DND-41 (cell line): ENCODE data around the gene SERPINI1.

ENCODE experiments used
- ATAC-seq: fragments of 200-7000 bp; cut with Tn5 transposase; 3 replicates; pipeline ENCODE4 v1.9.1; 2021; ENCODE audit warnings: low read depth; ENCODE audit not compliant: insufficient read depth
- DNase-seq: peaks from one replicate; pipeline ENCODE4 v3.0.0-alpha.2; 2020
- H2AFZ ChIP-seq: 2 replicates; pipeline ENCODE4 v1.6.0; 2012; ENCODE audit warnings: low read depth, low read length
- H3K27ac ChIP-seq: 2 replicates; pipeline ENCODE4 v1.5.1; 2012; ENCODE audit warnings: low read length, inconsistent platforms
- H3K27me3 ChIP-seq: fragments of 200-600 bp; sonication (generic); 2 replicates; pipeline ENCODE4 v1.6.0; 2012; ENCODE audit warnings: low read length, mild to moderate bottlenecking, inconsistent platforms; ENCODE audit not compliant: insufficient read depth, poor library complexity
- H3K36me3 ChIP-seq: 2 replicates; pipeline ENCODE4 v1.5.1; 2012; ENCODE audit warnings: low read length, inconsistent platforms; ENCODE audit not compliant: insufficient read depth
- H3K4me1 ChIP-seq: 2 replicates; pipeline ENCODE4 v1.5.1; 2012; ENCODE audit warnings: mild to moderate bottlenecking, low read length; ENCODE audit not compliant: insufficient read depth
- H3K4me2 ChIP-seq: 2 replicates; pipeline ENCODE4 v1.6.0; 2012; ENCODE audit warnings: mild to moderate bottlenecking, moderate library complexity, low read length, inconsistent platforms; ENCODE audit not compliant: insufficient read depth
- H3K4me3 ChIP-seq, 2 experiments: fragments of 200-600 bp in 1 of 2; shearing (Covaris generic) in 1 of 2; 2 replicates each; pipeline ENCODE4 v1.5.1; 2012 to 2016; ENCODE audit warnings: inconsistent platforms in 2 of 2, low read length in 2 of 2, mild to moderate bottlenecking in 2 of 2, low read depth in 1 of 2, moderate library complexity in 1 of 2
- H3K79me2 ChIP-seq: 2 replicates; pipeline ENCODE4 v1.6.0; 2012; ENCODE audit warnings: low read length, inconsistent platforms; ENCODE audit not compliant: insufficient read depth
- H3K9ac ChIP-seq: 2 replicates; pipeline ENCODE4 v1.6.0; 2012; ENCODE audit warnings: low read depth, mild to moderate bottlenecking, inconsistent platforms, low read length, moderate library complexity
- H3K9me3 ChIP-seq: 2 replicates; pipeline ENCODE4 v1.5.1; 2012; ENCODE audit warnings: low read length, moderate library complexity, mild to moderate bottlenecking, inconsistent platforms; ENCODE audit not compliant: insufficient read depth, severe bottlenecking
- H4K20me1 ChIP-seq: 2 replicates; pipeline ENCODE4 v1.6.0; 2012; ENCODE audit warnings: low read length; ENCODE audit not compliant: insufficient read depth
- CTCF ChIP-seq: IDR thresholded peaks from 2 replicates; pipeline ENCODE4 v1.5.1; 2012; ENCODE audit warnings: borderline replicate concordance, low read length, moderate library complexity, mild to moderate bottlenecking; ENCODE audit not compliant: poor library complexity, severe bottlenecking; ENCODE audit errors: extremely low read depth
- EZH2 ChIP-seq: IDR thresholded peaks from 3 replicates; pipeline ENCODE4 v1.6.1; 2012; ENCODE audit warnings: borderline replicate concordance, low read depth, mild to moderate bottlenecking, moderate library complexity, low read length, inconsistent platforms; ENCODE audit not compliant: severe bottlenecking

The SERPINI1 gene

GRCh38 chr3:167837466-167837865 is 101.9 kb downstream of the SERPINI1 start:
- no peak overlapping the region for H3K9ac ChIP-seq
- no peak for ATAC-seq
- no peak overlapping the region for H2AFZ ChIP-seq

DNA sequence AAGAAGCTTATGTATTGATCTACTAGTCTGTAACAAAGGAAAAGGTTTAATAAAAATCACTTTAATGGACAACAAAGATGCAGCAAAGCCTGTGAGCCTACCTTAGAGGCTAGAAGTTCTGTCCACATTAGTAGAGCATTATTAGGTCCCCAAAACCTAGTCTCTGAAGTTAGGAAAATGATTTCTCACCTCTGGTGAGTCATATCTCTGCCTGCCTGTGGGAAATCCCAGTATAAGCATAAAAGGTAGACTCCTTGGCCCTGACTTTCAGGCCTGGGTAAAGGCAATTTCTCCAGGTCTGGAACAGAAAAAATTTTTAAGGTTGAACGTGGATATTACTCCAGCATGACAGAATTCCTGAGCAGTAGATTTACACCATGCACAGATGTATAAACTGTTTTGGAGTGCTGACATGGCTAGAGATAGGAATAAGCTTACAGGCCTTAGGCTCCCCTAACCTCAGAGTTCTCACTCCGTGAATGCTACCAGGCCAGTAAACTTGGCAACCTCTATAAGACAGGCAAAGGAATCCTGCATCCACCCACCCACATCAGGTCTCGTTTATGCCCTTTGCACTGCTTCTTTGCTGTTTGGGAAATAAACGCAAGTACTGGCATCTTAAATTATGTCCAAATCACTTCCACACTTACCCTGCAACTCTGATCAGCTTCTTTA is 104.1 kb downstream of the SERPINI1 start:
- H3K9me3 ChIP-seq = no peaks in the 10 kb centered on the region
- TF ChIP-seq CTCF = no peak
- ATAC-seq = no peak

More at GRCh38 chr3:167837466-167837865, 101.9 kb downstream of the SERPINI1 start:
- Histone ChIP-seq H3K4me2 (no peak overlapping the region), H3K27ac (no peak overlapping the region), H4K20me1 (no peaks in the 10 kb centered on the region), H3K9me3 (no peaks in the 10 kb centered on the region), H3K4me3 (no peak overlapping the region), H3K36me3 (no peaks in the 10 kb centered on the region), H3K79me2 (no peaks in the 10 kb centered on the region), H3K27me3 (no peaks in the 10 kb centered on the region), H3K4me1 (no peaks in the 10 kb centered on the region)
- no peak for DNase-seq
- no peak for TF ChIP-seq EZH2
- no peak for TF ChIP-seq CTCF

DNA sequence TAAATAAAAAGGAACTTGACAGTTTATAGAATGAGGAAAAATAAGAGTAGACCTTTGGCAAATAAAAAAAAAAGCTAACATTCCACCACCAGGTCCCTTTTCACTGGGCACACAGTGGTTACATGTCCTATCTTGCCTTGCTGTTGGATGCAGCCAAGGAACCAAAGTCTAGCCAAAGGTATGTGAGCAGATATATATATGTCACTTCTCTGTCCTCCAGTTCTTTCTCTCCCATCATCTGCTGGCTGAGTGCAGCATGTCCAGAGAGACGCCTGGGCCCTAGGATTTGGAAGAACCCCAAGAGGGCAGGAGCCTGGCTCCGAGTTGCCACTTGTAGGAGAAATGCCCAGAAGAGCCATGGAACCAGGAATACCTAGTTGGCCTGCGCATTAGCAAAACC is 104.7 kb downstream of the SERPINI1 start:
- DNase-seq = no peak
- Histone ChIP-seq H3K79me2 (no peaks in the 10 kb centered on the region), H3K9me3 (no peaks in the 10 kb centered on the region), H4K20me1 (no peaks in the 10 kb centered on the region), H3K4me1 (no peaks in the 10 kb centered on the region), H3K4me3 (no peak overlapping the region), H3K9ac (no peak overlapping the region), H3K36me3 (no peaks in the 10 kb centered on the region), H3K27ac (no peak overlapping the region), H3K4me2 (no peak overlapping the region), H3K27me3 (no peaks in the 10 kb centered on the region), H2AFZ (no peak overlapping the region)
- no peak for ATAC-seq
- TF ChIP-seq EZH2 (no peak), CTCF (no peak)

More for the DNA sequence above, 104.1 kb downstream of the SERPINI1 start:
- Histone ChIP-seq H4K20me1 (no peaks in the 10 kb centered on the region), H3K79me2 (no peaks in the 10 kb centered on the region), H3K9ac (no peak overlapping the region), H3K27me3 (no peaks in the 10 kb centered on the region), H3K27ac (no peak overlapping the region), H3K4me2 (no peak overlapping the region), H3K4me3 (no peak overlapping the region), H3K36me3 (no peaks in the 10 kb centered on the region), H3K4me1 (no peaks in the 10 kb centered on the region), H2AFZ (no peak overlapping the region)
- DNase-seq = no peak
